ENCODE results near the gene DHX40.

DHX40 gene

GRCh38 chr17:59530531-59530930 is 34.9 kb upstream of the DHX40 start:
- TF ChIP-seq CTCF (IDR thresholded peaks at IDR 0.05; ENCODE audit: low read length) (no peak), EZH2 (IDR thresholded peaks at IDR 0.05; ENCODE audit: borderline replicate concordance, low read length) (no peak)
- Histone ChIP-seq H3K9ac (ENCODE audit: low read length) (no peak overlapping the region), H3F3A (ENCODE audit: insufficient read depth, low read length) (no peaks in the 10 kb centered on the region), H3K9me2 (ENCODE audit: low read depth, low read length) (no peaks in the 10 kb centered on the region), H3K9me3 (ENCODE audit: low read length) (no peaks in the 10 kb centered on the region), H3K4me1 (ENCODE audit: insufficient read depth, low read length, severe bottlenecking) (no peaks in the 10 kb centered on the region), H4K20me1 (ENCODE audit: insufficient read depth, low read length) (no peaks in the 10 kb centered on the region), H3K27me3 (ENCODE audit: insufficient read depth, low read length) (no peaks in the 10 kb centered on the region; the same call in 1 of the 2 replicates), H3K27ac (ENCODE audit: low read depth, low read length, poor library complexity, severe bottlenecking) (no peak overlapping the region), H2AFZ (ENCODE audit: low read length) (no peak overlapping the region), H3K36me3 (ENCODE audit: insufficient read depth, low read length) (no peaks in the 10 kb centered on the region), H3K4me3 (ENCODE audit: low read depth, low read length, poor library complexity, severe bottlenecking) (no peak overlapping the region), H3K79me2 (ENCODE audit: insufficient read depth, low read length) (no peaks in the 10 kb centered on the region), H3K4me2 (ENCODE audit: low read length) (no peak overlapping the region)

GRCh38 chr17:59533694-59534093 is 31.7 kb upstream of the DHX40 start:
- no peaks in the 10 kb centered on the region for H3K4me1 ChIP-seq (ENCODE audit: insufficient read depth, low read length, severe bottlenecking)
- no peaks in the 10 kb centered on the region for H3K9me3 ChIP-seq (ENCODE audit: low read length)
- H3K27ac ChIP-seq (ENCODE audit: low read depth, low read length, poor library complexity, severe bottlenecking) = no peak overlapping the region

GRCh38 chr17:59534583-59534982 is 30.8 kb upstream of the DHX40 start:
- no peaks in the 10 kb centered on the region for H3K27me3 ChIP-seq (ENCODE audit: insufficient read depth, low read length)
- H3F3A ChIP-seq (ENCODE audit: insufficient read depth, low read length) = no peaks in the 10 kb centered on the region
- no peaks in the 10 kb centered on the region for H3K4me1 ChIP-seq (ENCODE audit: insufficient read depth, low read length, severe bottlenecking)
- H3K27ac ChIP-seq (ENCODE audit: low read depth, low read length, poor library complexity, severe bottlenecking) = no peak overlapping the region
- H3K9ac ChIP-seq (ENCODE audit: low read length) = no peak overlapping the region
- no peak overlapping the region for H3K4me3 ChIP-seq (ENCODE audit: low read depth, low read length, poor library complexity, severe bottlenecking)
- no peaks in the 10 kb centered on the region for H3K9me3 ChIP-seq (ENCODE audit: low read length)
- no peaks in the 10 kb centered on the region for H3K79me2 ChIP-seq (ENCODE audit: insufficient read depth, low read length)
- no peak for TF ChIP-seq EZH2 (IDR thresholded peaks at IDR 0.05; ENCODE audit: borderline replicate concordance, low read length)
- TF ChIP-seq CTCF (IDR thresholded peaks at IDR 0.05; ENCODE audit: low read length) = peak; percentile 19; the same call in 1 of the 2 replicates
- no peak overlapping the region for H2AFZ ChIP-seq (ENCODE audit: low read length)
- H3K4me2 ChIP-seq (ENCODE audit: low read length) = no peak overlapping the region
- no peaks in the 10 kb centered on the region for H3K36me3 ChIP-seq (ENCODE audit: insufficient read depth, low read length)
- no peaks in the 10 kb centered on the region for H3K9me2 ChIP-seq (ENCODE audit: low read depth, low read length)
- no peaks in the 10 kb centered on the region for H4K20me1 ChIP-seq (ENCODE audit: insufficient read depth, low read length)

More at GRCh38 chr17:59533694-59534093, 31.7 kb upstream of the DHX40 start:
- Histone ChIP-seq H3K9ac (ENCODE audit: low read length) (no peak overlapping the region), H3K79me2 (ENCODE audit: insufficient read depth, low read length) (no peaks in the 10 kb centered on the region), H3K27me3 (ENCODE audit: insufficient read depth, low read length) (no peaks in the 10 kb centered on the region), H3K36me3 (ENCODE audit: insufficient read depth, low read length) (no peaks in the 10 kb centered on the region), H4K20me1 (ENCODE audit: insufficient read depth, low read length) (no peaks in the 10 kb centered on the region), H3K4me2 (ENCODE audit: low read length) (no peak overlapping the region), H2AFZ (ENCODE audit: low read length) (no peak overlapping the region), H3F3A (ENCODE audit: insufficient read depth, low read length) (no peaks in the 10 kb centered on the region), H3K4me3 (ENCODE audit: low read depth, low read length, poor library complexity, severe bottlenecking) (no peak overlapping the region), H3K9me2 (ENCODE audit: low read depth, low read length) (no peaks in the 10 kb centered on the region)
- TF ChIP-seq CTCF (IDR thresholded peaks at IDR 0.05; ENCODE audit: low read length) (no peak), EZH2 (IDR thresholded peaks at IDR 0.05; ENCODE audit: borderline replicate concordance, low read length) (no peak)
